Keratinocyte (primary cell): Measurements from ENCODE around the gene BEGAIN. TPM values are rescaled to one million over a fixed set of nuclear protein-coding genes. Genes with fewer than 3 reads are reported as not detected.

Experiments used
- DNase-seq: peaks from one replicate; pipeline ENCODE4 v3.0.0-alpha.2; 2011; ENCODE audit warnings: low read depth, missing footprints, low spot score
- FAIRE-seq: peaks from 2 replicates; lab custom pipeline; 2011; peaks lifted over from hg19 to GRCh38; lab: Jason Lieb, UNC
- H2AFZ ChIP-seq: 2 replicates; pipeline ENCODE4 v1.6.0; 2012; ENCODE audit warnings: low read length, control low read depth, inconsistent platforms; ENCODE audit not compliant: control insufficient read depth
- H3K27ac ChIP-seq: 2 replicates; pipeline ENCODE4 v1.5.1; 2011; ENCODE audit warnings: low read length; ENCODE audit not compliant: control insufficient read depth, insufficient read depth
- H3K27me3 ChIP-seq: 3 replicates; pipeline ENCODE4 v1.6.0; 2011; ENCODE audit warnings: low read length; ENCODE audit not compliant: control insufficient read depth, insufficient read depth; ENCODE audit errors: extremely low read depth
- H3K36me3 ChIP-seq, 2 experiments: 2 replicates in 1 of 2; 3 replicates in 1 of 2; pipeline ENCODE4 v1.5.1; 2011; ENCODE audit warnings: low read length in 2 of 2, mild to moderate bottlenecking in 1 of 2; ENCODE audit not compliant: control insufficient read depth in 2 of 2, insufficient read depth in 2 of 2; ENCODE audit errors: extremely low read depth in 1 of 2
- H3K4me1 ChIP-seq: 3 replicates; pipeline ENCODE4 v1.5.1; 2011; ENCODE audit warnings: low read length; ENCODE audit not compliant: control insufficient read depth, insufficient read depth; ENCODE audit errors: extremely low read depth
- H3K4me2 ChIP-seq: 3 replicates; pipeline ENCODE4 v1.6.0; 2011; ENCODE audit warnings: low read depth, low read length; ENCODE audit not compliant: control insufficient read depth, insufficient read depth; ENCODE audit errors: extremely low read depth
- H3K4me3 ChIP-seq, 3 experiments: fragments of 200-600 bp in 1 of 3; sonication (generic) in 1 of 3; 2 replicates in 2 of 3; 3 replicates in 1 of 3; pipeline ENCODE4 v1.5.1; 2011 to 2016; ENCODE audit warnings: low read length in 3 of 3, mild to moderate bottlenecking in 3 of 3, control low read depth in 2 of 3, inconsistent platforms in 1 of 3, low read depth in 1 of 3, mixed read lengths in 1 of 3, mixed run types in 1 of 3, moderate library complexity in 1 of 3; ENCODE audit not compliant: control insufficient read depth in 2 of 3, insufficient read depth in 2 of 3; ENCODE audit errors: extremely low read depth in 1 of 3
- H3K79me2 ChIP-seq: 2 replicates; pipeline ENCODE4 v1.6.0; 2012; ENCODE audit warnings: low read length; ENCODE audit not compliant: control insufficient read depth, insufficient read depth
- H3K9ac ChIP-seq: 3 replicates; pipeline ENCODE4 v1.6.0; 2011; ENCODE audit warnings: low read length; ENCODE audit not compliant: control insufficient read depth, insufficient read depth; ENCODE audit errors: extremely low read depth
- H3K9me1 ChIP-seq: 3 replicates; pipeline ENCODE4 v1.6.0; 2011; ENCODE audit warnings: low read length; ENCODE audit not compliant: control insufficient read depth, insufficient read depth; ENCODE audit errors: extremely low read depth
- H3K9me3 ChIP-seq: 2 replicates; pipeline ENCODE4 v1.5.1; 2012; ENCODE audit warnings: low read depth, low read length; ENCODE audit not compliant: control insufficient read depth
- H4K20me1 ChIP-seq: 3 replicates; pipeline ENCODE4 v1.6.0; 2011; ENCODE audit warnings: low read length; ENCODE audit not compliant: control insufficient read depth, insufficient read depth; ENCODE audit errors: extremely low read depth
- CTCF ChIP-seq, 3 experiments: IDR thresholded peaks in 1 of 3; conservative IDR thresholded peaks in 1 of 3; optimal IDR thresholded peaks in 1 of 3; 2 replicates in 2 of 3; 3 replicates in 1 of 3; pipeline versions ENCODE3 to v1.5.1; 2011; ENCODE audit warnings: low read length in 3 of 3, mild to moderate bottlenecking in 3 of 3, moderate library complexity in 2 of 3, control low read depth in 1 of 3, inconsistent platforms in 1 of 3; ENCODE audit not compliant: insufficient read depth in 2 of 3; ENCODE audit errors: extremely low read depth in 1 of 3
- EZH2 ChIP-seq: IDR thresholded peaks from one replicate; pipeline ENCODE4 v1.6.1; 2012; ENCODE audit warnings: inconsistent platforms, mild to moderate bottlenecking, low read length, moderate library complexity
- dilution Hi-C: fragments of 300-500 bp; cut with MboI; formaldehyde crosslinking; loops from one replicate; pipeline ENCODE4 v1.7.0; 2020; ENCODE audit warnings: low sequenced_read_pairs; ENCODE audit not compliant: extremely low pct_ligation_motif_present
- polyA plus RNA-seq, 5 experiments: library from polyadenylated mRNA; depleted of rRNA in 3 of 5; stranded (reverse) in 3 of 5; stranded (forward) in 1 of 5; unstranded in 1 of 5; fragments of >200 nt; gene quantifications; 1 replicate in 1 of 5; 2 replicates in 3 of 5; 3 replicates in 1 of 5; pipeline versions ENCODE4 v1.2.1 to v1.2.3, GENCODE V29; 2011 to 2012; ENCODE audit warnings: missing spikeins in 2 of 5, low read depth in 1 of 5, low replicate concordance in 1 of 5

Gene BEGAIN
- polyA plus RNA-seq, 1 donor (not counting 4 experiments of a cell fraction or from before 2014, with no cell fraction given) = 0.25 TPM

GRCh38 chr14:100553471-100553870, 33.7 kb downstream of the BEGAIN start:
- peaks cover 2% of the 10 kb centered on the region for H3K4me1 ChIP-seq
- DNase-seq (no peak), FAIRE-seq (no peak)
- dilution Hi-C loops = no loop called here
- no peaks in the 10 kb centered on the region for H3K9me3 ChIP-seq
- peaks cover 27% of the 10 kb centered on the region for H3K27me3 ChIP-seq
- H3K9ac ChIP-seq = no peak overlapping the region
- no peaks in the 10 kb centered on the region for H3K79me2 ChIP-seq
- no peak overlapping the region for H3K4me3 ChIP-seq
- H3K36me3 ChIP-seq = no peaks in the 10 kb centered on the region
- no peaks in the 10 kb centered on the region for H4K20me1 ChIP-seq
- H3K9me1 ChIP-seq = no peaks in the 10 kb centered on the region
- H2AFZ ChIP-seq = no peak overlapping the region
- no peak overlapping the region for H3K27ac ChIP-seq
- no peak for TF ChIP-seq EZH2
- no peak for TF ChIP-seq CTCF (optimal IDR thresholded peaks at IDR 0.05 in 1 of 3, IDR thresholded peaks at IDR 0.05 in 1 of 3, conservative IDR thresholded peaks at IDR 0.05 in 1 of 3; ENCODE audit: extremely low read depth in 1 of 3, insufficient read depth in 2 of 3, low read length in 3 of 3)
- H3K4me2 ChIP-seq = no peak overlapping the region

GRCh38 chr14:100552524-100553125, 34.6 kb downstream of the BEGAIN start:
- no peak for DNase-seq
- Histone ChIP-seq H2AFZ (no peak overlapping the region), H3K36me3 (no peaks in the 10 kb centered on the region), H3K27me3 (peaks cover 20% of the 10 kb centered on the region), H3K79me2 (no peaks in the 10 kb centered on the region), H3K27ac (no peak overlapping the region), H3K9ac (no peak overlapping the region), H3K4me2 (no peak overlapping the region), H3K9me3 (no peaks in the 10 kb centered on the region), H4K20me1 (no peaks in the 10 kb centered on the region), H3K4me1 (peaks cover 2% of the 10 kb centered on the region), H3K4me3 (no peak overlapping the region), H3K9me1 (no peaks in the 10 kb centered on the region)
- dilution Hi-C loops = no loop called here
- no peak for TF ChIP-seq EZH2
- TF ChIP-seq CTCF (optimal IDR thresholded peaks at IDR 0.05 in 1 of 3, IDR thresholded peaks at IDR 0.05 in 1 of 3, conservative IDR thresholded peaks at IDR 0.05 in 1 of 3; ENCODE audit: extremely low read depth in 1 of 3, insufficient read depth in 2 of 3, low read length in 3 of 3) = no peak
- no peak for FAIRE-seq
